ENCODE measurements around the gene ZNF771.

ZNF771 gene

DNA sequence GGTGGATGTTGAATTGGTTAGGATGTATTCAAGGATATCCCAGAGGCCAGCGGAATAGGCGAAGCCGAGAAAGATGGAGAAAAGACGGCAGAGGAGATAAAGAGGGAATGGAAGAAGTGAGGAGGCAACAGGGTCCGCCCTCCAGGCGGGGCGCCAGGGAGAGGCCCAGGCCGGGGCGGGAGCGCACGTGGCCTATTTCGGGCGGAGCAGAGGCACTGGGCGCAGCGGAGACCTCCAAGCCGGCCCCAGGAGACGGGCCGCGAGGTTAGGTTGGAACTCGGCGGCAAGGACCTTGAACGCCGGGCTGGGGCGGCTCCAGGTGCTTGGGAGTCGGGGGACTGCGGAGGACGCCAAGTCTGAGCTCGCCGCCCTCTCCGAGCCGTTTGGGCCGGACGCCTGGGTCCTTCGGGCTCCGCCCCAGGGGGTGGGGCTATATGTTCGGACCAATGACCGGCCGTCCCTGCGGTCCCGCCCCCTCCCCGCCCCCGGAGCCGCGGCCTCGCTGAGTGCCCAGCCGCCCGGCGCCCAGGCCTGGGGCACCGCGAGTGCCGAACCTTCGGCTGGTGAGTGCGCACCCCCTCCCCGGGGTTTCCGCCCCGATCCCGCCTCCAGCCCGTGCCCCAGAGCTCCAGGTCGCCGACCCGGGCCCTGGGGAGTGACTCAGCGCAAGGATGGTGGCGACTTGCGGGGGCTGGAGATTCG, at the start of gene ZNF771:
Gene ZNF771, plus strand, starts transcription at position 505 of the 702 bp plus-strand sequence. CDS start 448 bp downstream, outside the sequence.
- peak; percentile 80 for DNase-seq

DNA sequence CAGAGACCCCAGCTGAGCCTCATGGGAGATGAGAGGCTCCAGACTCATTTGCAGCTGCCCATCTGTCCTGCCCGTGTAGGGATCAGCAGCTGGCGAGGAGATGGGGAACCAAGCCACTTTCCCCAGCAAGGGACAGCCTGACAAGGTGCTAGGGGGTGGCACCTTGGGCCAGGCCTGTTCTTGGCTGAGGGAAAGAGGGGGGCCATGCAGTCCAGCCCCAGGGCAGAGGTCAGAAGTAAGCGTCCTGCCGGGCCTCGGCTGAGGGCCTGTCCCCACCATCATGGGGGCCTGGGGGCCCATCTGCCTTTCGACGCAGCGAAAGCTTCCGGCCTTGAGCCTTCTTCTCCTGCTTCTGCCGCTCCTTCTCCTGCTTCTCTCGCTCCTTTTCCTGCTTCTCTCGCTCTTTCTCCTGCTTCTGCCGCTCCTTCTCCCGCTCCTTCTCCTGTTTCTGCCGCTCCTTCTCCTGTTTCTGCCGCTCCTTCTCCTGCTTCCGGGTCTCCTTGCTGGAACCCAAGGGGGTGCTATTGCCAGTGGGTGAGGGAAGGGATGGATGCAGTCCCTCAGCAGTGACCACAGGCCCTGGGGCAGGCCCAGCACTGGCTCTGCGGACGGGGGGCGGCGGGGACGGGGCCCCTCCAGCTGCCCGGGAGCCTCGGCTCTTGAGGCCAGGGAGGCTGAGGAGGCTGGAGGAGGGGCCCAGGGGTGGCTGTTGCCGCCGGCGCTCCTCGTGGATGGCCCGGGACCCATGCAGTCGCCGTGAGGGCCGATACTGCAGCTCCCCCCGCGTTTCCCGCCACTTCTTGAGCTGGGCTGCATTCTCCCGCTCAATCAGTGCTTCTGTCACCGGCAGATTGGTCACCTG, 49.5 kb upstream of the ZNF771 start:
- DNase-seq: no peak

DNA sequence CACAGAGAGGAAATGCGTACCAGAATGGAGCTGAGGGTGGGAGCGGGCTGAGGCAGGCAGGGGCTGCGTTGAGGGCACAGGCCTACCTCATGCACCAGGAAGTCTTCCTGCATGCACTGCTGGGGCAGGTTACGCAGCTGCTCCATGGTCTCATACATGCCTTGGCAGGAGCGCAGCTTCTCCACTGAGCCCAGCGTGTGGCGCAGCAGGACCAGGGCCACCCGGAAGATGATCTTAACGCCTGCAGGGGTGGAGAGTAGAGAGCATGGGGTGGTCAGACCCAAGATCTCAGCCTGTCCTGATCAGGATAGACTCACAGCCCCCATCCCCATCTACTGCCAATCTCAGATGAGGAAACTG, 48.8 kb upstream of the ZNF771 start:
- no peak for DNase-seq

DNA sequence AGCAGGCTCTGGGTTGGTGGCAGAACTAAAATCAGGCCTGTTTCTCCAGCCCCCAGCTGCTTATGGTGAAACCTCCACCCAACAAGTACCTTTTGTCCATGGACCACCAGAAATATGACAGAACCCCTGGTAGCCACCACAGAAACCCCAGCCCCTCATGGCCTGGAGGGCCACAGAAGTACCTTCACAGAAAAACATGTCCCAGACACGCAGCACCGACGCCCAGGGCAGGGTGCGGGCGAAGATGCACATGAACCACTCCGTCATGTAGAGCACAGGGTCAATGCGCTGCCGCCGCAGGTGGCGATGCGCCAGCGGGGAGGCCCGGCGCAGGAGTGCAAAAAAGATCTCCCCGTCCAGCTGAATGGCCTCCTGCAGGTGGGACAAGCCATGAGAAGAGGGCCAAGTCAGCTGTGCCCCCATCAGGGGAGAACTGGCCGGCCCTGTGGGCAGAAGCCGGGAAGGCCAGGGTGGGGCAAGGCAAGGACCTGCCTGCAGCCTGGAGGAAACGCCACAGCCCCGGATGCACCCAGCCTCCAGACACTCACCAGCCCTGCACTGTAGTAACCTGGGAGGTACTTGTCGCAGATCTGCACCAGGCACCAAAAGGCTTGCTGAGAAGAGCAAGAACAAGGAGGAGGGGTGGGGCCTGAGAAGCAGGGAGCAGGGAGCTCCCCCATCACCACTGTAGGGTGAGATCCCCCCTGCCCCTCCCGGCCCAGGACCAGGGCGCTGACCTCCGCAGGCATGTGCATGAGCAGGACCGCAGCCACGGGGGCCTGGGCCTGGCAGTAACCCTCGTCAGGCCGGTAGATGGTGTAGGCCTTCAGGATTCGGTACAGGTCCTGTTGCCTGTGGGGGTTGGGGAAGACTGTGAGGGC, 48.2 kb upstream of the ZNF771 start:
- no peak for DNase-seq

DNA sequence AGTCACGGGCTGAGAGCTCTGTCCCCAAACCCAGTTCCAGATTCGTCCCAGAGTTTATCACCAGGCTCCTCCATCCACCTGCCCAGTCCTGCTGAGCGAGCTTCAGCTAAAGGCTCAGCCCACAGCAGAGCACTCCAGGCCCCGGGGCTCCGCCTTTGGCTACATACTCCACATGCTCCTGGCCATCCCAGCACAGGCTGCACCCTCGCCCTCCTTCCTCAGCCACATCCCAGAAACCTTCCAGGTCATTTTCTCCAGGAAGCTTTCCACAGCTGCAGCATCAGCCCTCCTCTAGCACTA, 47.6 kb upstream of the ZNF771 start:
- DNase-seq: no peak

DNA sequence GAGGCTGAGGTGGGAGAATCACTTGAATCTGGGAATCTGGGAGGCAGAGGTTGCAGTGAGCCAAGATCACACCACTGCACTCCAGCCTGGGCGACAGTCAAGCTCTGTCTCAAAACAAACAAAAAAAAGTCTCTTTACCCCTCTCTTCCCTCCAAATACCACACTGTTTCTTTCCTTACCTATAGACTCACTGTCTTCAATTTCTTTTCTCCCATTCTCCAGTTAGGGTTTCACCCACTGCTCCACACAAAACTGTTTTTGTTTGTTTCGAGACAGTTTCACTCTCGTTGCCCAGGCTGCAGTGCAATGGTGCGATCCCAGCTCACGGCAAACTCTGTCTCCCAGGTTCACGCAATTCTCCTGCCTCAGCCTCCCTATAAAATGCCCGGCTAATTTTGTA, 46.2 kb upstream of the ZNF771 start:
- no peak for DNase-seq

DNA sequence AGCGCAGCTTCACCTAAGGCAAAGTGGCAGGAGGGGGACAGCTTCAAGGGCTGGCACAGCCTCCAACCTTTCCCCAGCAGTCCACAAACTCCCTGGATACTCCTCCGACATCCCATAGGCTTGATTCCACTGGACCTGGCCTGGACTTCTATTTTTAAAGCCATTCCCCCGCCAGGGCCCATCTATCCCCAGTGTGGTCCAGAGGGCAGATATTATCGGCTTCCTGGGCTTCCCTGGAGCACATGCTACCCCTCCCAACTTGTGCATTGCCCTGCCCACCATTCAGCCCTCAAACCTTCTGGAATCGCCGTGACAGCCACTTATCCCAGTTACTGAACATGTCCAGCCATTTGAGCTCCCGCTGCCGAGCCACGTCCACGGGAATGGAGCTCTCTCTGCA, 42.2 kb upstream of the ZNF771 start:
- DNase-seq: no peak

DNA sequence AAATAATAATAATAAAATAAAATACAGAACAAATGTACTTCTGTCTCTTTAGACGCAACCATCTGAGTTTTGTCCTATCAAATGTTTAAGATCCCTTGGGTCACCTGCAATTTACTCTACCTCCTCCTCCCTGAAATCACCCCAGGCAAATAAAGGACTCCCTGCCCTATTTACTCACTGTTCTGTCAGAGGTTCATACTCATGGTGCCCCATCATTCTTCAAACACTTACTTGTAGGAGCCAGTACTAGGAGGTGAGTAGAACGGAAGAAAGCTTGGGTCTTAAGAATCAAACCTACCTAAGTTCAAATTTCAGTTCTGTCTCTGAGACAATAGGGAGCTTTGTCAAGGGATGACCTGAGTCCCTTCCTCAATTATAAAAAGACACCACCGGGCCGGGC, 40.9 kb upstream of the ZNF771 start:
- no peak for DNase-seq

DNA sequence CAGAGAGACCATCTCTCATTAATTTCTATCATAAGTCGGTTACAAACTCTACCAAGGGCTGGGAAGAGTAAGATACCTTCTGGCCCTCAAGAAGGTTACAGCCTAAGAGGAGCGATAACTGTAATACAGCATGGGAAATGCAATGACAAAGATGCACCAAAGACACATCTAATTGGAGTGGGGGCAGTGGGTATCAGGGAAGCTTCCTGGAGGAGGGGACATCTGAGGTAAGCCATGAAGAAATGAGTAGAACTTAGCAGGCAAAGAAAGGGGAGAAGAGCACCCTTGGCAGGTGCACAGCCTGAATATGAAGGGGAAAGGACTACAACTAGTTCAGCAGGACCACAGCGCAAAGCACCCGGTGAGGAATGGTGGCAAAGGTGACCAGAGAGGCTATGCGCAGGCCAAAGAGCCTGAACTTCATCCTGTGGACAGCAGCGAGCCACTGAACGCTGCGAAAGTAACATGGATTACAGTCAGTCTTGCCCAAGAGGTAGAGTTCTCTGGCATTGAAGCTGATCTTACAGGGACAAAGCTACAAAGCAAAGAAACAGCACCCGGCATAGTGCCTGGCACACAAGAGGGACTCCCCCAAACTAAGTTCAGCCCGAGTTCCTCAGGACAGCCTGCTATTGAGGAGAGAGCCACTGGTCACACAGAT, 39.9 kb upstream of the ZNF771 start:
- DNase-seq: no peak

DNA sequence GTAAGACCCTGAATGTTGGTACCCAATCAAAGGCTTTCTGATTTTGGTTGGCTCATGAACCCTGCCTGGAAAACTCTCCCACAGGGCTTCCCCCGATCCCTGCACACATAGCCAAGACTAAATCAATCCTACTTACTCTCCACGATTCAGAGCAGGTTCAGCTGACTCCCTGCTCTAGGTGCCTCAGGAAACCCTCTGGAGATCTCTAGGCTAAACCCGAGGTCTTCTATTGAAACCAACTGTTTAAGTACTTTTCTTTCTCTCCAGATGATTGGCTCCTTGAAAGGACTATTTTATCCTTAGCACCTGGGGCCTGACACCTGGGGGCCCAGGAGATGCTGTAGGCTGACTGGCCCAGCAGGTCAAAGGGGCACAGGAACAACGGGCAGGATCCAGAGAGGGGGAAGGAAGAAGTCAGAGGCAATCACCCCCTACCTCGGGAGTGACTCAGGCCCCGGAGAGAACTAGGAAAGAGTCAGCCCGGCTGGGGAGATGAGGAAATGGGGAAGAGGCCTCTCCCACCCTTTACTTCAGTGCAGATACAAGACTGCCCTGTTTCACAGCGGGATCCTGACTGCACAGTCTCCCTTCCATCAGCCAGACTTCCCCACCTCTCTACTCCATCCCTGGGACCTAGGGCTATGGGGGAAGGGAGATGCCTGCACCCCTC, 39.1 kb upstream of the ZNF771 start:
- peak; percentile 26 for DNase-seq

DNA sequence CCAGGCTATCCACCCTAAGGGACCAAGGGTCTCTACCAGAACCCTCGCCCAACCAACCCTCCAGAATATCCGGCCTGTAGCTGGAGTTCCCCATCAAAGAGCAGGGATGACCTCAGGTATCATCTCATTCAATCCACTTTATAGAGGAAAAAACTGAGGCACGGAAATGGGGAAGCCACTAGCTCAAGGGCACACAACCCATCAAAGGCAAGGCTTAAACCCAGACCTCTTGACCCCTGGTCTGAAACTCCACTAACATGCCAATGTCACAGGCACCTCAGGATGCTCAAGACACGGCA, 38.7 kb upstream of the ZNF771 start:
- no peak for DNase-seq

DNA sequence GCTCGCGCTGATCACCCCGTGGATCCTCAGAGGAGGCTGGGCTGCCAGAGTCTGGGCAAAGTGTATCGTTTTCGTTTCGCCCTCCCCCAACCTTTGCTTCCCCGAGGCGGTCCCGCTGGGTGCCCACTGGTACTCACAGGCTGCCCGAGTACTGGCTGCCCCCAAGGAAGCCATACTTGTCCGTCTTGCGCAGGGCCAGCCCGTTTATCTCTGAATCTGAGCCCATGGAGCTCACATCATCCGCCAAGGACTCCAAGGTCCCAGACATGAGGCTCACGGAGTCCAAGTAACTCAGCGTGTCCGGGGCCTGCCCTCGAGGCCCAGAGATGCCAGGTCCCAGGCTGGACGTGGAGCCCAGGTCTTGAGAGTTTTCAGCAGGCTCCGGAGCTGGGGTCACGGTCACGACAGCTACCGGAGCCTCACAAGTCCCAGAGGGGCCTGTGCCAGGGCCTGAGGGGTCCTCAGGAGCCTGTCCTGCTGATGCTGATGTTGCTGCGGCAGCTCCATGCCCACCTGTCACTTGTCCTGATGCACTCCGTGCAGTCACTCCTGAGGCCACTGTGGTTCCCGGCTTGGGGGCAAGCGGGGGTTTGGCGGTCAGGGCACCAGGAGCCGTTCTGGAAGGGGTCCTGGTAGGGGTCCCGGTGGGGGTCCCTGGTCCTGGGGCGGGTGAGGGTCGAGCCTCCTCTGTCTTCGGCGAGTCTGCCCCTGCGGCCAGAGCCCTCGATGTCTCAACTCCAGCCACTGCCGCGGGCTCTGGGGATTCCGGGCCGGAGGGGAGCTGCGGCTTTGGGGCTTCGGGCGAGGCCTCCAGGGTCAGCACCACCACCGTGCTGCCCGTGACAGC, 38.1 kb upstream of the ZNF771 start:
- no peak for DNase-seq

DNA sequence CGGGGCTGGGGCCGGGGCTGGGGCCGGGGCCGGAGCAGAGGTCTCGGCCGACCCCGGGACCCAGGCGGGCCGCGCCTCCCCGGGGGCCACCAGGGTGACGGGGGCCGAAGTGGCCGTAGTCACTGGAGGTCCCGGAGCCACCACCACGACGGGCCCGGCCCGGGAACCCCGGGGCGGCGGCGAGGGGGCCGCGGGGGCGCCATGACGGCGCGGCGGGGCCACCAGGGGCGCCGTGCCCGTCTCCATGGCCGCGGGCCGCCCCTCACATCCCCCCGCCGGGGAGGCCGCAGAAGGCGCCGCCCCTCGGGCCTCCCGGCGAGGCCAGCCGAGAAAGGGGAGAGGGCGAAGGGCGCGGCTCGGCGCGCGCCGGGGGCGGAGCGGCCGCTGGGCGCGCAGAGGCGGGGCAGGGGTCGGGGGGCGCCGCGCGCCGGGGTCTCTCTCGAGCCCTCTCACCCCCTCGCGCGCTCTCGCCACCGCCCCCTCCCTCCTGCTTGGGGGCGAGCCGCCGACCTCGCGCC, 37.4 kb upstream of the ZNF771 start:
- DNase-seq: no peak

DNA sequence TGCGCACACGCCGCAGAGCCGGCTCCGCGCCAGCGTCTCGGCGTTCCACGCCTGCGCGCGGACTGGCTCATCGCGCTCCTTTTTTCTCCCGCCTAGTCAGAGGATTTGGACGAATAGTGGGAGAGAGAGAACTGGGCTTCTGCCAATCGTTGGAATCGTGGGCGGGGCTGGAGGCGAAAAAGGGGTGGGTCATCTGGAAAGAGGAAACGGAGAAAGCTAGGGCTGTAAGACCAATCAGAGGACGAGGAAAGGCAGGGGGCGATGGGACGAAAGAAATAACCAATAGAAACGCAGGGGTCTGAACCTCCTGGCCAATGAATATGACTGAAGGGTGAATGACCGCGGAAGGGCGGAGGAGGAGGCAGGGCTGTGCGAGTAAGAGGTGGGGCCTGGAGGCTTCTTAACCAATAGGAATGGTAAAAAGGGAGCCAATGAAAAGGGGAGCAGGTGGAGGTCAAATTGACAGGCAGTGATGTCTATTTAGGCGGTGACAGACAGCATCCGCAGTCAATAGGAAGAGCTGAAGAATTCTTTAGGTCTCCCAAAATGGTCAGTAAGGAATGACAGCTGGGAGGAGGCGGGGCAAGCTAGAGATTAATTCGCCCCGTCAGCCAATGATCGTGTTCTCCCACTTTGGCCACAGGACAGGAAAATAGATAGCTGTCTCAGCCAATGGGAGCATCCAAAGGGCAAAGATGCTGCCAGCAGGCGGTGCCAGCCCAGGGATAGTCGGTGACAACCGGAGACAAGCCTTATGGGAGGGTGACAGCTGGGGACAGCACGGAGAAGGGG, 36.8 kb upstream of the ZNF771 start, which contains the start of gene TBC1D10B:
Gene TBC1D10B, minus strand, starts transcription at position 39 of the 792 bp plus-strand sequence. CDS start 311 bp downstream, outside the sequence.
- peak; percentile 100 for DNase-seq

DNA sequence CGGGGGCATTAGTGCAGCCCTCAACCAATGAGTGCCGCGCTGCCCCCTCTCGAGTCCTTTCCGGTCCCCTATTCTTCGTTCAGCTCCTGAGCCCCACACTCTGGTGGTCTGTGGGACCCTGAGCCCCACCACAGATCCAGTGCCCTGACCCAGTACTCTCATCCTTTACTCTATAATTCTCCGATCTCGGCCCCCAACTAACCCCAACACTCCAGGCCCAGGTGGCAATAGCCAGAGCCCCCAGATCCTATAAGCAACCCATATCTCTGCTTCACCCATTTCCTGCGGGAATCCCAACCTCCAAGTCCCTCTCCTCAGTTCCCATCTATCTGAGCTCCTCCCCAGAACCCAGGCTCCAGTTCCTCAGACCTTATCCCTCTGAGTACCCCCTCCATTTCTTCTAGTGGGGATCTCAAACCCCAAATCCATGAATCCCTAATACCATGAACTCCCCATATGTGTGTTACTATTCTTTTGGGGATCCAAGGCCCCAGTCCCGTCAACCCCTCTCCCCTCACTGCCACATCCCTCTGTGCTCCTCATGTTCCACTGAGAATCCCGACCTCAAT, 36.1 kb upstream of the ZNF771 start:
- no peak for DNase-seq

DNA sequence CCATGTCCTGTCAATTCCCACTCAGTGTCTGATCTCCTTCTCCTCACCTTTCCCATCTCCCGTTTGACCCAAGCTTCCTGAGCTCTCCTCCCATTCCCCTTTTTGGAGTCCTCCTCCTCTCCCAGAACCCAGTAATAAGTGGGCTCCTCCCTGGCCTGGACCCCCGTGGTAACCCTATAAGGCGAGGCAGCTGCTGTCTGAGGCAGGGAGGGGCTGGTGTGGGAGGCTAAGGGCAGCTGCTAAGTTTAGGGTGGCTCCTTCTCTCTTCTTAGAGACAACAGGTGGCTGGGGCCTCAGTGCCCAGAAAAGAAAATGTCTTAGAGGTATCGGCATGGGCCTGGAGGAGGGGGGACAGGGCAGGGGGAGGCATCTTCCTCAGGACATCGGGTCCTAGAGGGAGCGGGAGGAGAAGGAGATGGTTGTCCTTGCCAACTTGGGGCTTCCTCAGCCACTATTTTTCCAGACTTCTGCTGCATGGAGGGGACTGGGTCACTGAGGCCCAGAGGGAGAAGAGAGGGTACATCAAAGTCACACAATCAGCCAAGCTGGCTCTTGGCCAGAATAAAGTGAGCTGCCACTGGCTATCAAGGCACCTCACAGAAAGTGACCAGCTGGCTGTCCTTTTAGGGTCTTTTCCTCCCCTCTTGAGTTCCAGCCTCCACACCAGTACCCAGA, 35.2 kb upstream of the ZNF771 start:
- no peak for DNase-seq

DNA sequence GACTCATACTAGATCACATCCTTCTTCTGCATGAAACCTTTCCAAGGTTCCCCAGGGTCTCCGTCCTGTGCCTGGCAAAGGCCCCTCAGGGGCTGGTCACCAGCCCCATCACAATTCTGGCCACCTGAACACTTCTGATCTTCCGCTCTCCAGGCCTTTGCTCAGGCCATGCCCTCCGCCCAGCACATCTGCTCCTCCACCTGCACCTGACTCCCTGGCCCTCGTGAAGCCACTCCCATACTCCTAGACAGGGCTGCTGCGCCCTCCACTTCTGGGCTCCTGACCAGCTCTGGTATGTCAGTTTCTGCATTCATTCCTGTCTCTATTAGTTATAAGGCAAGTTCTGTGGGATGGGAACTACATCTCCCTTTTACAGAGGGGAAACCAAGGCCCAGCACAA, 34.7 kb upstream of the ZNF771 start:
- DNase-seq: no peak

DNA sequence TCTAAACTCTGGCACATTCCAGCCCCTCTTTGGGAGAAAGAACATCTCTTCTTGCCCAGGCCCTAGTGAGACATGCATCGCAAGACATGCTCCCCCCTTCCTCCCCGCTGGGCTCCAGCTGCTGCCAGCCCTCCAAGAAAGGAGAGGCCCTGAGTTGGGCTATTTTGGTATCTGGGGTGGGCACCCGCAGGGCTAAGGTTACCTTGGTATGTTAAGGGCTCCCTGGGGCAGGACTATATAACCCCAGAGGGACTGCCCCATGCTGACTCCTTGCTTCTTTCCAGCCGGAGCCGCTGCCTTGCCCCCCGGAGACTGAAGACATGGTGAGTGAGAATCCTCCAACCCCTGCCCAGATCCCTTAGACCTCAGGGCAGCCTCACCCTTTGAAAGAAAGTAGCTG, 32.9 kb upstream of the ZNF771 start, which contains the start of gene MYL11:
Gene MYL11, plus strand, starts transcription at position 265 of the 400 bp plus-strand sequence. Its CDS starts 56 bp downstream, at position 321.
- DNase-seq: no peak

DNA sequence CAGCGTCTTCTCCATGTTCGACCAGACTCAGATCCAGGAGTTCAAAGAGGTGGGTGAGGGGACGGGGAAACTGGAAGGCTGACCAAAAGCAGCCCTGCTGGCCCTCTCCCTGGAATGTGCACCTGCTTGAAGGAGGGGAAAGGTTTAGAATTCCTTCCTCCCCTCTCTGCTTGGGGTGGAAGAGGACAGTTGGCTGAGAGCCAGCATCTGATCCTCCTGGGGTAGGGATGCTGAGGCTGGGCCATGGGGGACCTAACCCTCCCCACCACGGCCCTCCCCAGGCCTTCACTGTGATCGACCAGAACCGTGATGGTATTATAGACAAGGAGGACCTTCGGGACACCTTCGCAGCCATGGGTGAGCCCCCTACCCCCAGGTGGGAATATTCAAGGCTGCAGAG, 31.5 kb upstream of the ZNF771 start:
- DNase-seq: no peak
